WTC11 (cell line): ENCODE measurements around the gene PTPN9. TPM values are rescaled to one million over a fixed set of nuclear protein-coding genes. Genes with fewer than 3 reads are reported as not detected.

Experiments used
- ATAC-seq: fragments of 200-7000 bp; cut with Tn5 transposase; 2 replicates; pipeline ENCODE4 v1.10.0; 2021; ENCODE audit warnings: mild to moderate bottlenecking, moderate library complexity
- CTCF ChIA-PET: fragments of 300-600 bp; sonication (Branson Sonifier 250); formaldehyde crosslinking; loops from one replicate; lab custom pipeline; 2021; ENCODE audit warnings: antibody characterized with exemption; lab: Charles Lee
- POLR2A ChIA-PET: fragments of 350-600 bp; sonication (Branson Sonifier 250); formaldehyde crosslinking; loops from one replicate; lab custom pipeline; 2021; ENCODE audit warnings: antibody characterized with exemption; lab: Charles Lee
- DNase-seq: peaks from one replicate; pipeline ENCODE4 v3.0.0; 2021; ENCODE audit warnings: low spot score
- H3K27ac Mint-ChIP-seq: 2 replicates; pipeline ENCODE4 v1.8.0; 2021; ENCODE audit warnings: mixed read lengths
- H3K27me3 Mint-ChIP-seq: 2 replicates; pipeline ENCODE4 v1.8.0; 2021; ENCODE audit warnings: low read depth, mild to moderate bottlenecking, moderate library complexity, mixed read lengths
- H3K36me3 Mint-ChIP-seq: 2 replicates; pipeline ENCODE4 v1.8.0; 2021; ENCODE audit warnings: mixed read lengths
- H3K4me1 Mint-ChIP-seq: 2 replicates; pipeline ENCODE4 v1.8.0; 2022; ENCODE audit warnings: mixed read lengths
- H3K4me3 Mint-ChIP-seq: 2 replicates; pipeline ENCODE4 v1.8.0; 2021; ENCODE audit warnings: mild to moderate bottlenecking, moderate library complexity, mixed read lengths
- H3K9me3 Mint-ChIP-seq: 2 replicates; pipeline ENCODE4 v1.8.0; 2021; ENCODE audit warnings: mixed read lengths
- CREM ChIP-seq: sonication (generic); formaldehyde crosslinking; IDR thresholded peaks from 2 replicates; pipeline ENCODE4 v1.8.1; 2022; ENCODE audit warnings: mild to moderate bottlenecking, missing genetic modification reagents, moderate library complexity
- E2F5 ChIP-seq: sonication (generic); formaldehyde crosslinking; IDR thresholded peaks from 2 replicates; pipeline ENCODE4 v1.8.1; 2022; ENCODE audit warnings: mild to moderate bottlenecking, moderate library complexity, missing genetic modification reagents
- FOXP4 ChIP-seq: sonication (generic); formaldehyde crosslinking; IDR thresholded peaks from 2 replicates; pipeline ENCODE4 v1.8.0; 2022; ENCODE audit warnings: mild to moderate bottlenecking, missing genetic modification reagents
- GABPB1 ChIP-seq: sonication (generic); formaldehyde crosslinking; IDR thresholded peaks from 2 replicates; pipeline ENCODE4 v1.8.1; 2023; ENCODE audit warnings: mild to moderate bottlenecking, missing genetic modification reagents
- MAX ChIP-seq: sonication (generic); formaldehyde crosslinking; IDR thresholded peaks from 2 replicates; pipeline ENCODE4 v1.8.0; 2022; ENCODE audit warnings: mild to moderate bottlenecking, missing genetic modification reagents
- SMAD3 ChIP-seq: sonication (generic); formaldehyde crosslinking; IDR thresholded peaks from 2 replicates; pipeline ENCODE4 v1.8.0; 2022; ENCODE audit warnings: missing genetic modification reagents, mild to moderate bottlenecking, borderline replicate concordance
- TP53 ChIP-seq: sonication (generic); formaldehyde crosslinking; IDR thresholded peaks from 2 replicates; pipeline ENCODE4 v1.8.1; 2023; ENCODE audit warnings: mild to moderate bottlenecking, missing genetic modification reagents
- ZNF281 ChIP-seq: sonication (generic); formaldehyde crosslinking; IDR thresholded peaks from 2 replicates; pipeline ENCODE4 v1.8.0; 2023; ENCODE audit warnings: mild to moderate bottlenecking, missing genetic modification reagents
- ZNF416 ChIP-seq: fragments of 250-450 bp; sonication (Bioruptor Pico); IDR thresholded peaks from 2 replicates; pipeline ENCODE4 v1.9.0; 2021; ENCODE audit warnings: mild to moderate bottlenecking, inconsistent platforms
- ZNF512 ChIP-seq: sonication (generic); formaldehyde crosslinking; IDR thresholded peaks from 2 replicates; pipeline ENCODE4 v1.8.1; 2022; ENCODE audit warnings: missing genetic modification reagents, borderline replicate concordance
- total RNA-seq: library from RNA; stranded (reverse); gene quantifications from 3 replicates; pipeline ENCODE4 v1.2.3, GENCODE V29; 2021
- TF ChIP-seq, protein P1 (sequence below): fragments of 250-450 bp; sonication (Bioruptor Pico); IDR thresholded peaks from 2 replicates; pipeline ENCODE4 v1.9.0; 2021; ENCODE audit warnings: mild to moderate bottlenecking
- TF ChIP-seq, protein P2 (sequence below): sonication (generic); formaldehyde crosslinking; IDR thresholded peaks from 2 replicates; pipeline ENCODE4 v1.8.1; 2023; ENCODE audit warnings: mild to moderate bottlenecking, missing genetic modification reagents, borderline replicate concordance

The PTPN9 gene
- total RNA-seq, 1 experiment from 2014 or later = 45.5 TPM

GRCh38 chr15:75455424-75455981 is 123.6 kb downstream of the PTPN9 start (continued):
- no peak for TF ChIP-seq ZNF512 (CRISPR knock-in tag)

DNA sequence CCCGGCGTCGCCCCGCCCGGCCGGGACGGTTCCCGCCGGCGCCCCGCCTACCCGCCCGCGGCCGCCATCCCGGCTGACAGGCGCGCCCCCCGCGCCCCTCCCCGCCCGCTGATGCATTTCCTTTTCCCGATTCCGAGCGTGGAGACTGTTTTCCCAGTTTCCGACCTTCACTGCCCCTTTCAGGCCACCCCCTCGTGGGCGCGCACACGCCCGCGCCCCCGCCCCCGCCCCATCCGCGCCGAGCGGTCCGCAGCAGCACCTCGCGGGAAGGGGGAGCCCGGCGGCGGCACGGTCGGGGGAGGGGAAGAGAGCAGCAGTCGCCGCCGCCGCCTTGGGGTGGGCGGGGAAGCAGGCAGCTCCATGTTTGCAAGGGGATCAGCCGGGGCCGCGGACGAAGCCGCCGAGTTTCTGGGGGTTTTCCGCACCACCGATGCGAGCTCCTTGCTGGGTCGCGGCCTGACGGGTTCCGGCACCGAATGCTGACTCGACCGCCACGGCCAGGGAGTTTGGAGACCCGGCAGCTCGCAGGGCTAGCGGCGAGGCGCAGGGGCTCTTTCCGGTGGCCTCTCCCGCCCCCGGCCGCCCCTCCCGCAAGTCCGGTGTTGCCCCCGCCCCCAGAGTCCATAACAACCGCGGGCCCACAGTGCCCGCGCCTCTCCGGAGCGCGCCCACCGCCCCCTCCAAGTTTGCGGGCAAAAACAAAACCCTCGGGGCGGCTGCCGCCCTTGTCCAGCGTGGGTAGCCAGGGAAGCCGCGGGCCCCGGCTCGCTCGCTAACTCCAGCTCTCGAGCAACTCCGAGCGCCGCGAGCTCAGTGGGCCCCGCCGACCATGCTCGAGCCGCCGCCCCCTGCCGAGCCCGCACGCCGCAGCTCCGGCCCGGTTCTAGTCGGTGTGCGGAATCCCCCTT is 124.4 kb downstream of the PTPN9 start:
- Mint-ChIP-seq H3K4me3 (peak overlapping the region; percentile 87), H3K27me3 (no peaks in the 10 kb centered on the region; the same call in 1 of the 2 replicates), H3K27ac (peak overlapping the region; percentile 85; the same call in 1 of the 2 replicates), H3K9me3 (no peaks in the 10 kb centered on the region)
- CTCF ChIA-PET = interaction anchor here (0.9 to 5.4 kb wide), 17 partner anchors 9 to 504 kb away, joined by 3 to 40 read pairs (median 6); partner anchors contain the start of genes IMP3, MAN2C1, PTPN9 and SNUPN
- peak; percentile 68 for DNase-seq
- POLR2A ChIA-PET = interaction anchor here (0.9 to 6.0 kb wide), 15 partner anchors 9 to 694 kb away, joined by 3 to 76 read pairs (median 8); partner anchors contain the start of genes IMP3, MAN2C1, PTPN9 and SNUPN
- no peak for ATAC-seq
- TF ChIP-seq, protein P1, sequence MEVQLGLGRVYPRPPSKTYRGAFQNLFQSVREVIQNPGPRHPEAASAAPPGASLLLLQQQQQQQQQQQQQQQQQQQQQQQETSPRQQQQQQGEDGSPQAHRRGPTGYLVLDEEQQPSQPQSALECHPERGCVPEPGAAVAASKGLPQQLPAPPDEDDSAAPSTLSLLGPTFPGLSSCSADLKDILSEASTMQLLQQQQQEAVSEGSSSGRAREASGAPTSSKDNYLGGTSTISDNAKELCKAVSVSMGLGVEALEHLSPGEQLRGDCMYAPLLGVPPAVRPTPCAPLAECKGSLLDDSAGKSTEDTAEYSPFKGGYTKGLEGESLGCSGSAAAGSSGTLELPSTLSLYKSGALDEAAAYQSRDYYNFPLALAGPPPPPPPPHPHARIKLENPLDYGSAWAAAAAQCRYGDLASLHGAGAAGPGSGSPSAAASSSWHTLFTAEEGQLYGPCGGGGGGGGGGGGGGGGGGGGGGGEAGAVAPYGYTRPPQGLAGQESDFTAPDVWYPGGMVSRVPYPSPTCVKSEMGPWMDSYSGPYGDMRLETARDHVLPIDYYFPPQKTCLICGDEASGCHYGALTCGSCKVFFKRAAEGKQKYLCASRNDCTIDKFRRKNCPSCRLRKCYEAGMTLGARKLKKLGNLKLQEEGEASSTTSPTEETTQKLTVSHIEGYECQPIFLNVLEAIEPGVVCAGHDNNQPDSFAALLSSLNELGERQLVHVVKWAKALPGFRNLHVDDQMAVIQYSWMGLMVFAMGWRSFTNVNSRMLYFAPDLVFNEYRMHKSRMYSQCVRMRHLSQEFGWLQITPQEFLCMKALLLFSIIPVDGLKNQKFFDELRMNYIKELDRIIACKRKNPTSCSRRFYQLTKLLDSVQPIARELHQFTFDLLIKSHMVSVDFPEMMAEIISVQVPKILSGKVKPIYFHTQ = no peak
- TF ChIP-seq MAX = peak; percentile 14; the same call in 1 of the 2 replicates
- TF ChIP-seq, all 79 proteins: peak for 1
- no peaks in the 10 kb centered on the region for H3K36me3 Mint-ChIP-seq
- peaks cover 14% of the 10 kb centered on the region for H3K4me1 Mint-ChIP-seq

GRCh38 chr15:75453703-75454470 is 125.2 kb downstream of the PTPN9 start:
- peak overlapping the region; percentile 100 for H3K27ac Mint-ChIP-seq
- peaks cover 17% of the 10 kb centered on the region for H3K4me1 Mint-ChIP-seq
- no peaks in the 10 kb centered on the region for H3K9me3 Mint-ChIP-seq
- ChIA-PET POLR2A (interaction anchor here (0.6 to 6.0 kb wide), 15 partner anchors 9 to 913 kb away, joined by 3 to 76 read pairs (median 8); partner anchors contain the start of genes ARID3B, IMP3, MAN2C1 and PTPN9), CTCF (interaction anchor here (0.7 to 5.4 kb wide), 19 partner anchors 9 to 389 kb away, joined by 3 to 40 read pairs (median 5); partner anchors contain the start of genes C15orf39, IMP3, MAN2C1 and PTPN9)
- no peaks in the 10 kb centered on the region; the same call in 1 of the 2 replicates for H3K27me3 Mint-ChIP-seq
- H3K36me3 Mint-ChIP-seq = no peaks in the 10 kb centered on the region
- ATAC-seq = peak; percentile 21
- peak; percentile 97 for DNase-seq
- peak overlapping the region; percentile 90 for H3K4me3 Mint-ChIP-seq
- peak; percentile 90 for TF ChIP-seq E2F5 (CRISPR knock-in tag)
- TF ChIP-seq GABPB1 = peak; percentile 57; the same call in 1 of the 2 replicates
- 0 out of 2 replicates have a peak, but pooled peaks have one; percentile 23 for TF ChIP-seq TP53 (CRISPR knock-in tag)
- peak; percentile 59 for TF ChIP-seq FOXP4 (CRISPR knock-in tag)
- TF ChIP-seq, protein P2, sequence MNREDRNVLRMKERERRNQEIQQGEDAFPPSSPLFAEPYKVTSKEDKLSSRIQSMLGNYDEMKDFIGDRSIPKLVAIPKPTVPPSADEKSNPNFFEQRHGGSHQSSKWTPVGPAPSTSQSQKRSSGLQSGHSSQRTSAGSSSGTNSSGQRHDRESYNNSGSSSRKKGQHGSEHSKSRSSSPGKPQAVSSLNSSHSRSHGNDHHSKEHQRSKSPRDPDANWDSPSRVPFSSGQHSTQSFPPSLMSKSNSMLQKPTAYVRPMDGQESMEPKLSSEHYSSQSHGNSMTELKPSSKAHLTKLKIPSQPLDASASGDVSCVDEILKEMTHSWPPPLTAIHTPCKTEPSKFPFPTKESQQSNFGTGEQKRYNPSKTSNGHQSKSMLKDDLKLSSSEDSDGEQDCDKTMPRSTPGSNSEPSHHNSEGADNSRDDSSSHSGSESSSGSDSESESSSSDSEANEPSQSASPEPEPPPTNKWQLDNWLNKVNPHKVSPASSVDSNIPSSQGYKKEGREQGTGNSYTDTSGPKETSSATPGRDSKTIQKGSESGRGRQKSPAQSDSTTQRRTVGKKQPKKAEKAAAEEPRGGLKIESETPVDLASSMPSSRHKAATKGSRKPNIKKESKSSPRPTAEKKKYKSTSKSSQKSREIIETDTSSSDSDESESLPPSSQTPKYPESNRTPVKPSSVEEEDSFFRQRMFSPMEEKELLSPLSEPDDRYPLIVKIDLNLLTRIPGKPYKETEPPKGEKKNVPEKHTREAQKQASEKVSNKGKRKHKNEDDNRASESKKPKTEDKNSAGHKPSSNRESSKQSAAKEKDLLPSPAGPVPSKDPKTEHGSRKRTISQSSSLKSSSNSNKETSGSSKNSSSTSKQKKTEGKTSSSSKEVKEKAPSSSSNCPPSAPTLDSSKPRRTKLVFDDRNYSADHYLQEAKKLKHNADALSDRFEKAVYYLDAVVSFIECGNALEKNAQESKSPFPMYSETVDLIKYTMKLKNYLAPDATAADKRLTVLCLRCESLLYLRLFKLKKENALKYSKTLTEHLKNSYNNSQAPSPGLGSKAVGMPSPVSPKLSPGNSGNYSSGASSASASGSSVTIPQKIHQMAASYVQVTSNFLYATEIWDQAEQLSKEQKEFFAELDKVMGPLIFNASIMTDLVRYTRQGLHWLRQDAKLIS (CRISPR knock-in tag) = peak; percentile 59; the same call in 1 of the 2 replicates
- TF ChIP-seq CREM (CRISPR knock-in tag) = peak; percentile 57; the same call in 1 of the 2 replicates
- TF ChIP-seq ZNF416 (CRISPR knock-in tag) = peak; percentile 50; the same call in 1 of the 2 replicates
- peak; percentile 84; the same call in 1 of the 2 replicates for TF ChIP-seq SMAD3 (CRISPR knock-in tag)
- peak; percentile 86 for TF ChIP-seq ZNF281 (CRISPR knock-in tag)
